Measurements from ENCODE around the gene NAGPA.

Gene NAGPA

DNA sequence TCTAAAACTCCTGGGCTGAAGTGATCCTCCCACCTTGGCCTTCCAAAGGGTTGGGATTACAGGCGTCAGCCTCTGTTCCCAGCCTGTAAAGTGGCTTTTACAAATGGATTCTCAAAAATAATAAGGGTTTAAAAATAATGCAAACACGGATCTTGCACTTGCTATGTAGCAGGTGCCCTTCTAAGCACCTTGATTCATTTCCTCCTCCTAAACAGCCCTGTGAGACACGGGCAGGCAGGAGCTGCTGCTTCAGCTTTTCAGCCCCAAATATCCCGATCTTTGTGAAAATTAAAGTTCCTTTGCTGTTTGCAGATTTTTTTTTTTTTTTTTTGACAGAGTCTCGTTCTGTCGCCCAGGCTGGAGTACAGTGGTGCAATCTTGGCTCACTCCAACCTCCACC lies 31.7 kb downstream of the NAGPA start:
- TF ChIP-seq, protein P1, sequence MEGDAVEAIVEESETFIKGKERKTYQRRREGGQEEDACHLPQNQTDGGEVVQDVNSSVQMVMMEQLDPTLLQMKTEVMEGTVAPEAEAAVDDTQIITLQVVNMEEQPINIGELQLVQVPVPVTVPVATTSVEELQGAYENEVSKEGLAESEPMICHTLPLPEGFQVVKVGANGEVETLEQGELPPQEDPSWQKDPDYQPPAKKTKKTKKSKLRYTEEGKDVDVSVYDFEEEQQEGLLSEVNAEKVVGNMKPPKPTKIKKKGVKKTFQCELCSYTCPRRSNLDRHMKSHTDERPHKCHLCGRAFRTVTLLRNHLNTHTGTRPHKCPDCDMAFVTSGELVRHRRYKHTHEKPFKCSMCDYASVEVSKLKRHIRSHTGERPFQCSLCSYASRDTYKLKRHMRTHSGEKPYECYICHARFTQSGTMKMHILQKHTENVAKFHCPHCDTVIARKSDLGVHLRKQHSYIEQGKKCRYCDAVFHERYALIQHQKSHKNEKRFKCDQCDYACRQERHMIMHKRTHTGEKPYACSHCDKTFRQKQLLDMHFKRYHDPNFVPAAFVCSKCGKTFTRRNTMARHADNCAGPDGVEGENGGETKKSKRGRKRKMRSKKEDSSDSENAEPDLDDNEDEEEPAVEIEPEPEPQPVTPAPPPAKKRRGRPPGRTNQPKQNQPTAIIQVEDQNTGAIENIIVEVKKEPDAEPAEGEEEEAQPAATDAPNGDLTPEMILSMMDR (IDR thresholded peaks at IDR 0.05; ENCODE audit: low read depth, low read length, missing control alignments) = no peak
- DNase-seq (ENCODE audit: extremely low read depth, low read depth) = no peak
- H3K4me3 ChIP-seq (replicated peaks; ENCODE audit: low read depth, low read length) = no peak overlapping the region

DNA sequence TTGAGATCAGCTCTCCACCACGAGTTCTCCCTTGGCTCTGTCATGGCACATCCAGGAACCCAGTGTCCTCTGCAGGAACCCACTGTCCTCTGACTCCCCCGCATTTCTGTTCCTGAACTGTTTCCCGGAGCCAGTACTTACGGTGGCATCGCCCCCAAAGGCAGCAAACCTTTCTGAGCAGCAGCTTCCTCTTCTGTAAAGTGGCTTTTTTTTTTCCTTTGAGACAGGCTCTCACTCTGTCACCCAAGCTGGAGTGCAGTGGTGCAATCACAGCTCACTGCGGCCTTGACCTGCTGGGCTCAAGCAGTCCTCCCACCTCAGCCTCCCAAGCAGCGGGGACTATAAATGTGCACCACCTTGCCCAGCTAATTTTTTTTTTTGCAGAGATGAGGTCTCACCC lies 32.2 kb downstream of the NAGPA start:
- no peak overlapping the region for H3K4me3 ChIP-seq (replicated peaks; ENCODE audit: low read depth, low read length)
- TF ChIP-seq, protein P1 (IDR thresholded peaks at IDR 0.05; ENCODE audit: low read depth, low read length, missing control alignments) = no peak
- DNase-seq (ENCODE audit: extremely low read depth, low read depth) = no peak

DNA sequence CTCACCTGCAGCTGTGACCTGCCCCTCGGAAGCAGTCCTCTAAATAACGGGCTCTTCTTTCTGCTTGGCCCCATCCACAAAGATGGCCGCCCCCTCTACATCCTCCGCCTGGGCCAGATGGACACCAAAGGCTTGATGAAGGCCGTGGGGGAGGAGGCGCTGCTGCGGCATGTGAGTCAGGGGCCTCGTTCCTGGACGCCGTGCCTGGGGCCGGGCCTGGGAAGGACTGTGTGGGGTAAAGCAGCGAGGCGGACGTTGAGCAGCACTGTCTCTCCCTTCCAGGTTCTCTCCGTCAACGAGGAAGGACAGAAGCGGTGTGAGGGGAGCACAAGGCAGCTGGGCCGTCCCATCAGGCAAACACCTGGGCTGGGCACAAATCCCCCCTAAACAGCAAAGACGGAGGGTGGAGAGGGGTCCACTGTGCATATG lies 33.1 kb downstream of the NAGPA start:
- TF ChIP-seq, protein P1 (IDR thresholded peaks at IDR 0.05; ENCODE audit: low read depth, low read length, missing control alignments) = no peak
- H3K4me3 ChIP-seq (replicated peaks; ENCODE audit: low read depth, low read length) = no peak overlapping the region
- DNase-seq (ENCODE audit: extremely low read depth, low read depth) = no peak

DNA sequence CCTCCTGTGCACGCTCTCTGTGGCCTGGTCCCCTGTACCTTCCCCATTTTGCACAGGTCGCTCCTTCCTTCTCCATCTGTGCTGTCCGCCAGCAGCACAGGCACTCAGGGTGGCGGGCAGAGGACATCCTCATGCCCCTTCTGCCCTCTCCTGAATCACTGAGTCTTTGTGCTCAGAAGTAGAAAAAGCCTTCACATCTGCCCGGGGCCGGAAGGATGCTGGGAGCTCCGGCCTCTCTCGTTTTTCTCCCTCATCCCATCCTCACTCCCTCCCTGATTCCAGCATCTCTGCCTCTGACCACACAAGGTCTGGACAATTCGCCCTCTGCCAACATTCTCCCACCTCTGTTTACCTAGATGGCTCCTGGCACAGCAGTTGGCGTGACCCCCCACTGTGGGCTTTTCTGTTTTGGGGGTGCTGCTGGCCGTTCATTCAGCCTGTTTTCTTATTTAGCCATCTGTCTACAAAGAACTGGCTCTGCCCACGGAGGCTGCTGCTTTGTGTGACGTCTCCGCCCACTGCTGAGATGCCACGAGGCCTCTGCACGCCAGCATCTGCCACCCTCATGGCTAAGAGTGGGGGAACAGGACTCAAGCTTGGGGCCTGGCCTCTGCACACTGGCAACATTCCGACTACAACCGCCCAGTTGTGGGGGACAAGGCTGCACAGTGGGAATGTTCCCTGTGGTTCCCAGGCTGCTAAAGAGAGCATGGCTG lies 38.9 kb downstream of the NAGPA start:
- no peak overlapping the region for H3K4me3 ChIP-seq (replicated peaks; ENCODE audit: low read depth, low read length)
- no peak for DNase-seq (ENCODE audit: extremely low read depth, low read depth)
- TF ChIP-seq, protein P1 (IDR thresholded peaks at IDR 0.05; ENCODE audit: low read depth, low read length, missing control alignments) = no peak

DNA sequence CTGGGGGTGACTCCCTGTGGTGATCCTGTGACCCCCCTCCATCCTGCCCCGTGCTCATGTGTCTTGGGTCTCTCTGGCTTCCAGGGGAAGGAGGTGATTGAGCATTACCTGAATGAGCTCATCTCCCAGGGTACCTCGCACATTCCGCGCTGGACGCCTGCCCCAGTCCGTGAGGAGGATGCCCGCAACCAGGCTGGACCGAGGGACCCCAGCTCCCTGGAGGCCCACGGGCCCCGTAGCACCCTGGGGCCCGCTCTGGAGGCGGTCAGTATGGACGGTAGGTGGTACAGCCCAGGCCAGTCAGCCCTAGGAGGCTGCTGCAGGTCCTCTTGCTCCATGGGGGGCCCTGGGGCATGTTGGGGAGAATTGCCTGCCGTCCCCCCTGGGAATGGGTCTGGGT lies 42.0 kb downstream of the NAGPA start:
- TF ChIP-seq, protein P1 (IDR thresholded peaks at IDR 0.05; ENCODE audit: low read depth, low read length, missing control alignments) = no peak
- no peak for DNase-seq (ENCODE audit: extremely low read depth, low read depth)
- H3K4me3 ChIP-seq (replicated peaks; ENCODE audit: low read depth, low read length) = no peak overlapping the region

DNA sequence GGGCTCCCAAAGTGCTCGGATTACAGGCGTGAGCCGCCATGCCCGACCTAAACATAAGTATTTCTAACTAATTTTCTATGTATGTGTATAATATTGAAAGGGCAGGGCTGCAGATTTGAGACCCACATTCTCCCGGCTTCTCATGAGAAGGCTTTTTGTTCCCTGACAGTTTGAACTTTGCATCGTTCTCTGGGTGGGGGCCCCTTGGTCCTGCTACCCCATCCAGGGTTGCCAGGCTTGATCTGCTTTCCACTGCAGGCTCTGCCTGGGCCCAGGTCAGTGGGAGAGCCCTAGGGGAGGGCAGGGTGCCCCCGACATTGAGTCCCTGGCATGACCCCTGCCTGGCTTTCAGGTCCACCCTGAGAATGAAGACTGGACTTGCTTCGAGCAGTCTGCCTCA lies 43.3 kb downstream of the NAGPA start:
- no peak overlapping the region for H3K4me3 ChIP-seq (replicated peaks; ENCODE audit: low read depth, low read length)
- TF ChIP-seq, protein P1 (IDR thresholded peaks at IDR 0.05; ENCODE audit: low read depth, low read length, missing control alignments) = no peak

More for the DNA sequence above, 43.3 kb downstream of the NAGPA start:
- no peak for DNase-seq (ENCODE audit: extremely low read depth, low read depth)

Measured in HFF-Myc (cell line).